HepG2 (cell line): ENCODE results near the gene BDKRB1. TPM values are rescaled to one million over a fixed set of nuclear protein-coding genes. Genes with fewer than 3 reads are reported as not detected.
A peak's percentile ranks its signal among the peaks of the same experiment; 100 is the strongest.

Source experiments
- ATAC-seq: fragments of 200-7000 bp; cut with Tn5 transposase; 3 replicates; pipeline ENCODE4 v1.9.1; 2020; ENCODE audit warnings: mild to moderate bottlenecking, moderate library complexity
- Bru-seq: library from RNA; stranded (reverse); fragments of 400-500 nt; gene quantifications from one replicate; lab custom pipeline; 2021; lab: Mats Ljungman, UMichigan
- BruChase-seq, 2 experiments: library from RNA; stranded (reverse); fragments of 400-500 nt; gene quantifications; one replicate each; lab custom pipeline; 2021; lab: Mats Ljungman, UMichigan
- BruUV-seq: library from RNA; stranded (reverse); fragments of 400-500 nt; replicated peaks from 2 replicates; lab custom pipeline; 2021; lab: Mats Ljungman, UMichigan
- CTCF ChIA-PET: fragments of 300-600 bp; formaldehyde crosslinking; extraction: SDS; loops from one replicate; lab custom pipeline; 2021; ENCODE audit warnings: low total read pairs, inconsistent platforms, low intra/inter-chr PET ratio; lab: Yijun Ruan, JAX
- POLR2A ChIA-PET: fragments of 350-600 bp; sonication (Branson Sonifier 250); formaldehyde crosslinking; loops from one replicate; lab custom pipeline; 2020; ENCODE audit warnings: antibody characterized with exemption, inconsistent platforms; lab: Yijun Ruan, JAX
- DNase-seq: peaks from one replicate; pipeline ENCODE4 v3.0.0-alpha.2; 2015; ENCODE audit warnings: low spot score
- FAIRE-seq: peaks from 3 replicates; lab custom pipeline; 2011; peaks lifted over from hg19 to GRCh38; lab: Jason Lieb, UNC
- H2AFZ ChIP-seq: one replicate; pipeline ENCODE4 v1.6.1; 2011; ENCODE audit warnings: low read length, inconsistent platforms
- H3K27ac ChIP-seq: fragments of 300-600 bp; 3 replicates; pipeline ENCODE4 v1.8.0; 2011; ENCODE audit warnings: mixed run types, mild to moderate bottlenecking, mixed read lengths, low read length, inconsistent platforms; ENCODE audit not compliant: insufficient read depth; ENCODE audit errors: extremely low read length
- H3K27me3 ChIP-seq, 2 experiments: fragments of 200-600 bp in 1 of 2; 2 replicates in 1 of 2; 3 replicates in 1 of 2; pipeline versions ENCODE4 v1.6.0 to v1.8.0; 2011; ENCODE audit warnings: low read length in 2 of 2, mild to moderate bottlenecking in 2 of 2, moderate library complexity in 2 of 2, inconsistent platforms in 1 of 2; ENCODE audit not compliant: insufficient read depth in 2 of 2, control insufficient read depth in 1 of 2
- H3K36me3 ChIP-seq, 2 experiments: fragments of 200-600 bp in 1 of 2; replicated peaks in 1 of 2; 2 replicates in 1 of 2; 3 replicates in 1 of 2; pipeline versions ENCODE4 v1.5.1 to v1.8.0; 2011; ENCODE audit warnings: low read length in 2 of 2, inconsistent platforms in 1 of 2; ENCODE audit not compliant: insufficient read depth in 2 of 2, control insufficient read depth in 1 of 2
- H3K4me1 ChIP-seq: 2 replicates; pipeline ENCODE4 v1.5.1; 2012; ENCODE audit warnings: low read length, inconsistent platforms; ENCODE audit not compliant: insufficient read depth
- H3K4me2 ChIP-seq: 2 replicates; pipeline ENCODE4 v1.6.0; 2011; ENCODE audit warnings: low read depth, low read length, inconsistent platforms
- H3K4me3 ChIP-seq, 3 experiments: fragments of 200-600 bp in 1 of 3; sonication (generic), shearing (Covaris generic) in 1 of 3; replicated peaks in 1 of 3; 2 replicates each; pipeline ENCODE4 v1.5.1; 2011 to 2016; ENCODE audit warnings: low read length in 3 of 3, inconsistent platforms in 2 of 3, low read depth in 2 of 3, mild to moderate bottlenecking in 2 of 3, control low read depth in 1 of 3, mixed read lengths in 1 of 3; ENCODE audit not compliant: insufficient read depth in 1 of 3
- H3K79me2 ChIP-seq: one replicate; pipeline ENCODE4 v1.6.1; 2011; ENCODE audit warnings: low read length, inconsistent platforms; ENCODE audit not compliant: insufficient read depth
- H3K9ac ChIP-seq: 2 replicates; pipeline ENCODE4 v1.6.0; 2011; ENCODE audit warnings: mild to moderate bottlenecking, low read depth, low read length, inconsistent platforms; ENCODE audit not compliant: insufficient read depth
- H3K9me3 ChIP-seq: 2 replicates; pipeline ENCODE4 v1.5.1; 2012; ENCODE audit warnings: mild to moderate bottlenecking, low read length
- H4K20me1 ChIP-seq: 2 replicates; pipeline ENCODE4 v1.6.0; 2011; ENCODE audit warnings: inconsistent platforms, mild to moderate bottlenecking, low read length, moderate library complexity; ENCODE audit not compliant: insufficient read depth
- MEIS2 ChIP-seq: sonication (generic); formaldehyde crosslinking; IDR thresholded peaks from 2 replicates; pipeline ENCODE4 v1.9.0; 2021; ENCODE audit warnings: mild to moderate bottlenecking, missing genetic modification reagents
- MXI1 ChIP-seq: IDR thresholded peaks from 3 replicates; pipeline ENCODE4 v1.6.1; 2012; ENCODE audit warnings: low read depth, low read length, inconsistent platforms, borderline replicate concordance
- TAF1 ChIP-seq: sonication (generic); formaldehyde crosslinking; IDR thresholded peaks from 2 replicates; pipeline ENCODE4 v1.4.0; 2020; ENCODE audit warnings: missing genetic modification reagents
- ZNF383 ChIP-seq: sonication (generic); formaldehyde crosslinking; IDR thresholded peaks from 2 replicates; pipeline ENCODE4 v1.4.0; 2020; ENCODE audit warnings: missing genetic modification reagents, mild to moderate bottlenecking, borderline replicate concordance
- ZNF670 ChIP-seq: sonication (generic); formaldehyde crosslinking; IDR thresholded peaks from 2 replicates; pipeline ENCODE4 v1.8.0; 2022; ENCODE audit warnings: mild to moderate bottlenecking, missing genetic modification reagents, borderline replicate concordance
- WGBS: methylation state at CpG from one replicate; pipeline ENCODE4 v1.1.6; 2017; ENCODE audit warnings: low lambda C conversion rate; 5-methylcytosine and 5-hydroxymethylcytosine counted together
- in situ Hi-C: cut with HindIII; loops from 2 replicates; pipeline ENCODE4 v1.10.0; 2017; ENCODE audit warnings: low pct_unique_long_range_greater_than_20kb; ENCODE audit not compliant: extremely low pct_ligation_motif_present
- intact Hi-C: fragments of 100-400 bp; cut with micrococcal nuclease; formaldehyde crosslinking; loops from one replicate; pipeline ENCODE4 v1.10.0; 2022; ENCODE audit not compliant: unreplicated experiment
- long read RNA-seq, 2 experiments: library from RNA in 1 of 2; library from polyadenylated mRNA in 1 of 2; stranded (forward) in 1 of 2; unstranded in 1 of 2; transcript quantifications; one replicate each; pipeline ENCODE4 v2.0.0, GENCODE V29; 2019 to 2022
- polyA minus RNA-seq, 3 experiments: library from RNA; depleted of rRNA, polyadenylated mRNA; stranded (reverse); fragments of >200 nt; gene quantifications; 2 replicates each; pipeline ENCODE4 v1.2.3, GENCODE V29; 2011; ENCODE audit warnings: low replicate concordance in 1 of 3
- polyA plus RNA-seq, 8 experiments: library from polyadenylated mRNA; depleted of rRNA in 3 of 8; stranded (reverse) in 7 of 8; unstranded in 1 of 8; fragments of >200 nt; fragmentation: Illumina TruSeq in 4 of 8; extraction: Trizol in 4 of 8; gene quantifications; 2 replicates each; pipeline versions ENCODE4 v1.2.1 to v1.2.3, GENCODE V29; 2011 to 2016; ENCODE audit warnings: low read depth in 4 of 8, missing spikeins in 1 of 8, mixed read lengths in 1 of 8; ENCODE audit not compliant: insufficient read depth in 1 of 8
- total RNA-seq, 5 experiments: library from RNA; depleted of rRNA; stranded (reverse); fragments of >200 nt; fragmentation: Illumina TruSeq; extraction: Trizol; gene quantifications; 2 replicates each; pipeline ENCODE4 v1.2.3, GENCODE V29; 2016; ENCODE audit warnings: low read depth in 1 of 5
- TF ChIP-seq, protein P1 (sequence below): sonication (generic); formaldehyde crosslinking; IDR thresholded peaks from 2 replicates; pipeline ENCODE4 v1.4.0; 2020; ENCODE audit warnings: mild to moderate bottlenecking, low read depth, missing genetic modification reagents
- TF ChIP-seq, protein P2 (sequence below): sonication (generic); formaldehyde crosslinking; IDR thresholded peaks from 2 replicates; pipeline ENCODE4 v1.4.0; 2020; ENCODE audit warnings: missing genetic modification reagents, borderline replicate concordance

Gene BDKRB1
- total RNA-seq (2016; rRNA removed; fragmentation: Illumina TruSeq; extraction: Trizol), result not detected in 2 replicates
- not detected in 2 replicates for total RNA-seq (2016; cell fraction: cytosol; rRNA removed; fragmentation: Illumina TruSeq; extraction: Trizol; ENCODE audit: low read depth)
- not detected in 2 replicates for total RNA-seq (2016; cell fraction: insoluble cytoplasmic fraction; rRNA removed; fragmentation: Illumina TruSeq; extraction: Trizol)
- not detected in 2 replicates for total RNA-seq (2016; cell fraction: membrane; rRNA removed; fragmentation: Illumina TruSeq; extraction: Trizol)
- not detected in 2 replicates for total RNA-seq (2016; cell fraction: nucleus; rRNA removed; fragmentation: Illumina TruSeq; extraction: Trizol)
- 0.05 TPM in 1 of 2 replicates, not detected in the other for polyA plus RNA-seq (2011; rRNA removed)
- polyA plus RNA-seq (2011; cell fraction: cytosol; rRNA removed), result not detected in 2 replicates
- not detected in 2 replicates for polyA plus RNA-seq (2011; cell fraction: nucleus; rRNA removed)
- not detected in 2 replicates for polyA plus RNA-seq (2012)
- polyA plus RNA-seq (2016; cell fraction: cytosol; fragmentation: Illumina TruSeq; extraction: Trizol; ENCODE audit: low read depth), result not detected in 2 replicates
- polyA plus RNA-seq (2016; cell fraction: insoluble cytoplasmic fraction; fragmentation: Illumina TruSeq; extraction: Trizol; ENCODE audit: low read depth), result not detected in 2 replicates
- polyA plus RNA-seq (2016; cell fraction: membrane; fragmentation: Illumina TruSeq; extraction: Trizol; ENCODE audit: low read depth), result not detected in 2 replicates
- not detected in 2 replicates for polyA plus RNA-seq (2016; cell fraction: nucleus; fragmentation: Illumina TruSeq; extraction: Trizol; ENCODE audit: insufficient read depth, low read depth)
- 20.3 TPM in 1 of 2 replicates, not detected in the other for polyA minus RNA-seq (2011; rRNA and poly(A)+ RNA removed; ENCODE audit: low replicate concordance)
- polyA minus RNA-seq (2011; cell fraction: cytosol; rRNA and poly(A)+ RNA removed), result 0.62 TPM in 1 of 2 replicates, not detected in the other
- polyA minus RNA-seq (2011; cell fraction: nucleus; rRNA and poly(A)+ RNA removed), result not detected in 2 replicates
- not detected for Bru-seq, nascent RNA
- BruChase-seq, experiment 1, labeled RNA remaining after a 6-hour chase, result percentile 12 among the genes with signal in this experiment
- BruChase-seq, experiment 2, labeled RNA remaining after a 2-hour chase, result not detected
- long read RNA-seq, experiment 1, result 0 reads
- long read RNA-seq, experiment 2, result 0 reads

DNA sequence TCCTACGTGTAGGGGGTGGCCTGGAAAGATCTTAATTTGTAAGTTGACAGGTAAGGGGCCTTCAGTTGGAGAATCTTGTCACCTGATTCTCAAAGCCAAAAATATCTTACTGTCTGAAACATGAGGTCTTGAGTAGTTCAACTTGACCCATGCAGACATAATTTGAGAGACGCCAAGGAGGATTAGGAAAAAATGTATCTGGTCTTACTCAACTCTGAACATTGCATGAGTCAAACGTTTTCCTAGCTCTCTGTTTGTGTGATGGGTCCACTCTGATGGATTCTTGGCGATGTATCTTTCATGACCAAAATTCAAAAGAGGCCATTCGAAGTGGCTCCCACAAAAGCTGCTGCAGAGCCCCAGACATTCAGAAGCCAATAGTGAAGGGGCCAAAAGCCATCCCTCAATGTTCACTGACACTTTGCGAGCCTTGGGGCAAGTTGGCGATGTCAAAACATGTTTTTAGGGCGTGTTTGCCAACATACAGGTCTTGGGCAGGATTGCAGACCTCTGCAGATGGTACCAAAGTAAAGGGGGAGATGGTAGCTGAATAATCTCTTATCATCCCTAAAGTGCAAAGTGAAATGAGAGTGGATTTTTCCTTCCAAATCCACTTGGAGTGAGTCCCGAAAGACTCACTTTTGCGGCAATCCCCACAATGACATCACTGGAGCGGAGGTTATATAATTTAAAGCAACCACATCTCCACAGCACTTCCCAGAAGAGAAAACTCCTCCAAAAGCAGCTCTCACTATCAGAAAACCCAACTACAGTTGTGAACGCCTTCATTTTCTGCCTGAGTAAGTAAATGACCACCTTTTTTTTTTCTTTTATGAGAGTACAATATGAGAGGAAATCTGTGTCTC, at the start of gene BDKRB1:
Gene BDKRB1, plus strand, starts transcription at position 710 of the 866 bp plus-strand sequence. CDS start 7,473 bp downstream, outside the sequence.
- Histone ChIP-seq H3K27me3 (peaks cover 0 to 33% of the 10 kb centered on the region in 2 experiments; a peak in 2 of 5 replicates), H2AFZ (no peak within 1 kb of the TSS), H3K4me1 (no peaks in the 10 kb centered on the region), H3K4me2 (no peak within 1 kb of the TSS), H4K20me1 (no peaks in the 10 kb centered on the region), H3K9me3 (no peaks in the 10 kb centered on the region), H3K9ac (no peak within 1 kb of the TSS), H3K36me3 (no peaks in the 10 kb centered on the region), H3K79me2 (no peaks in the 10 kb centered on the region), H3K4me3 (no peak within 1 kb of the TSS), H3K27ac (no peak within 1 kb of the TSS)
- no TSS peak for BruUV-seq
- CTCF ChIA-PET, result no interaction called here
- WGBS, result 32% methylated on average over 12 of the region's 12 CpGs
- in situ Hi-C loops, result no loop called here
- ATAC-seq (no peak), FAIRE-seq (no peak), DNase-seq (no peak)
- TF ChIP-seq ZNF670 (CRISPR knock-in tag) (no peak), TAF1 (CRISPR knock-in tag) (no peak), MXI1 (no peak), ZNF383 (CRISPR knock-in tag) (no peak), MEIS2 (CRISPR knock-in tag) (no peak)
- TF ChIP-seq, protein P1, sequence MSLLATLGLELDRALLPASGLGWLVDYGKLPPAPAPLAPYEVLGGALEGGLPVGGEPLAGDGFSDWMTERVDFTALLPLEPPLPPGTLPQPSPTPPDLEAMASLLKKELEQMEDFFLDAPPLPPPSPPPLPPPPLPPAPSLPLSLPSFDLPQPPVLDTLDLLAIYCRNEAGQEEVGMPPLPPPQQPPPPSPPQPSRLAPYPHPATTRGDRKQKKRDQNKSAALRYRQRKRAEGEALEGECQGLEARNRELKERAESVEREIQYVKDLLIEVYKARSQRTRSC (CRISPR knock-in tag), result no peak
- TF ChIP-seq, protein P2, sequence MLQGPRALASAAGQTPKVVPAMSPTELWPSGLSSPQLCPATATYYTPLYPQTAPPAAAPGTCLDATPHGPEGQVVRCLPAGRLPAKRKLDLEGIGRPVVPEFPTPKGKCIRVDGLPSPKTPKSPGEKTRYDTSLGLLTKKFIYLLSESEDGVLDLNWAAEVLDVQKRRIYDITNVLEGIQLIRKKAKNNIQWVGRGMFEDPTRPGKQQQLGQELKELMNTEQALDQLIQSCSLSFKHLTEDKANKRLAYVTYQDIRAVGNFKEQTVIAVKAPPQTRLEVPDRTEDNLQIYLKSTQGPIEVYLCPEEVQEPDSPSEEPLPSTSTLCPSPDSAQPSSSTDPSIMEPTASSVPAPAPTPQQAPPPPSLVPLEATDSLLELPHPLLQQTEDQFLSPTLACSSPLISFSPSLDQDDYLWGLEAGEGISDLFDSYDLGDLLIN (CRISPR knock-in tag), result no peak
- POLR2A ChIA-PET, result no interaction called here
- intact Hi-C loops, result no loop called here
